Uterus (tissue), 2 donors: Measurements from ENCODE around the gene GABPB1.

Source experiments
- POLR2A ChIP-seq, 2 donors: fragments of 450-650 bp; IDR thresholded peaks; one replicate each; pipeline ENCODE4 v1.6.1; 2016; ENCODE audit warnings: antibody characterized with exemption in 2 of 2, mild to moderate bottlenecking in 1 of 2, moderate library complexity in 1 of 2
- TF ChIP-seq, protein P1 (sequence below), 4 experiments: fragments of 200-600 bp in 2 of 4; fragments of 450-650 bp in 2 of 4; sonication (generic) in 2 of 4; IDR thresholded peaks; one replicate each; pipeline ENCODE4 v1.5.1; 2016 to 2019; ENCODE audit warnings: antibody characterized with exemption in 4 of 4, mild to moderate bottlenecking in 2 of 4, moderate library complexity in 1 of 4

DNA sequence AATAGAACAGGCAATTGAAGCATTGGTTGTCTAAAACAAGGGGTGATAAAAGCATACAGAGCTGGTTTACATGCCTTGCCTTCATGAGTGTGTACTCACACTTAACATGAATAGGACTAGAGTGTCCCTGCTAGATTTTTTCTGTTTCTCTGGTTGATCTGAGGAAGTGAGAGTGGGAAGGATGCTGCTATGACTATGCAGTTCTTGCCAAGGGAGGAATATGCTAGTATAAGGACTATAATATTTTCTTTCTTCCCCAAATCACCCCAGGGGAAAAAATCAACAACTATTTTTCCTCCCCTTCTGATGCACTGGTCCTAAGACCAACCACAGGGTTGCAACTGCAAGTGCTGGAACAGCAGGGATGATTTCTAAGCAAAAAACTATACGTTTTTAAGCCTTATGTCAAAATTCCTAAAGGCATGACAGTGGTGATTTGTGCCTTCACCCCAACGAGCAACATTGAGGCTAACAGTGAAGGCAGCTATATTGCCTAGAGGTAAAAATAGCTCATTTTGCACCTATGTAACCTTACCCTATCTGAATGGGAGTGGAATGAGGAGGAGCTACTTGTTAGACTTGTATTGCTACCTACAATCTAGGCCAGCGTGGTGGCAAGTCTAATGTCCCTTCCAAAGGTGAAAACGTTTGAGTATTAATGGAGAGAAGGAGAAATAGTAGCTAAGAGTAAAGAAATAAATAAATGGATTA is 35.7 kb upstream of the GABPB1 start:
- TF ChIP-seq, protein P1, sequence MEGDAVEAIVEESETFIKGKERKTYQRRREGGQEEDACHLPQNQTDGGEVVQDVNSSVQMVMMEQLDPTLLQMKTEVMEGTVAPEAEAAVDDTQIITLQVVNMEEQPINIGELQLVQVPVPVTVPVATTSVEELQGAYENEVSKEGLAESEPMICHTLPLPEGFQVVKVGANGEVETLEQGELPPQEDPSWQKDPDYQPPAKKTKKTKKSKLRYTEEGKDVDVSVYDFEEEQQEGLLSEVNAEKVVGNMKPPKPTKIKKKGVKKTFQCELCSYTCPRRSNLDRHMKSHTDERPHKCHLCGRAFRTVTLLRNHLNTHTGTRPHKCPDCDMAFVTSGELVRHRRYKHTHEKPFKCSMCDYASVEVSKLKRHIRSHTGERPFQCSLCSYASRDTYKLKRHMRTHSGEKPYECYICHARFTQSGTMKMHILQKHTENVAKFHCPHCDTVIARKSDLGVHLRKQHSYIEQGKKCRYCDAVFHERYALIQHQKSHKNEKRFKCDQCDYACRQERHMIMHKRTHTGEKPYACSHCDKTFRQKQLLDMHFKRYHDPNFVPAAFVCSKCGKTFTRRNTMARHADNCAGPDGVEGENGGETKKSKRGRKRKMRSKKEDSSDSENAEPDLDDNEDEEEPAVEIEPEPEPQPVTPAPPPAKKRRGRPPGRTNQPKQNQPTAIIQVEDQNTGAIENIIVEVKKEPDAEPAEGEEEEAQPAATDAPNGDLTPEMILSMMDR (IDR thresholded peaks at IDR 0.05) = no peak
- TF ChIP-seq POLR2A (IDR thresholded peaks at IDR 0.05) = no peak
